ENCODE data around the gene GABRG3. TPM values are rescaled to one million over a fixed set of nuclear protein-coding genes. Genes with fewer than 3 reads are reported as not detected.

GABRG3 gene
- total and polyA plus RNA-seq, 7 donors, result under 0.01 to 0.28 (median 0.05) TPM; not detected in 3

- WGBS, 2 donors, result 38 to 53% methylated on average over 10 of the region's 10 CpGs
- Histone ChIP-seq H3K27me3 (no peaks in the 10 kb centered on the region), H3K36me3 (no peaks in the 10 kb centered on the region), H3K9me3 (no peaks in the 10 kb centered on the region), H3K4me3 (no peak overlapping the region), H3K27ac (no peak overlapping the region), H3K4me1 (no peaks in the 10 kb centered on the region)
- DNase-seq, result no peak
- intact Hi-C loops (cut with DNase I), result loop anchor here (1.0 kb wide), 1 partner anchor 128 kb away; no protein-coding TSS in a partner anchor
- TF ChIP-seq CTCF (IDR thresholded peaks at IDR 0.05) (peak in 2 of 4 experiments; percentile 31 to 40), EP300 (IDR thresholded peaks at IDR 0.05) (no peak), POLR2A (IDR thresholded peaks at IDR 0.05) (no peak)
Measured at GRCh38 chr15:27017168-27017809, 46.3 kb downstream of the GABRG3 start.

- no peak for DNase-seq
- H3K9me3 ChIP-seq, result no peaks in the 10 kb centered on the region
- H3K27me3 ChIP-seq, result no peaks in the 10 kb centered on the region
- H3K4me3 ChIP-seq, result no peak overlapping the region
- no peak for TF ChIP-seq CTCF (IDR thresholded peaks at IDR 0.05)
- no peaks in the 10 kb centered on the region for H3K4me1 ChIP-seq
- H3K36me3 ChIP-seq, result no peaks in the 10 kb centered on the region
- H3K27ac ChIP-seq, result no peak overlapping the region
- intact Hi-C loops (cut with DNase I), result no loop called here
- 70 to 79% methylated on average over 6 of the region's 6 CpGs for WGBS, 2 donors
Measured at GRCh38 chr15:27019687-27020086, 48.7 kb downstream of the GABRG3 start.

- H3K4me1 ChIP-seq, result peaks cover 0 to 5% (median 0%) of the 10 kb centered on the region in 4 donors
- WGBS, 2 donors, result 32 to 44% methylated on average over 9 of the region's 9 CpGs
- TF ChIP-seq CTCF (IDR thresholded peaks at IDR 0.05) (no peak), POLR2AphosphoS5 (IDR thresholded peaks at IDR 0.05) (no peak), POLR2A (IDR thresholded peaks at IDR 0.05) (no peak), EP300 (IDR thresholded peaks at IDR 0.05) (no peak)
- H3K27ac ChIP-seq, result no peak overlapping the region
- no peaks in the 10 kb centered on the region for H3K9me3 ChIP-seq
- intact Hi-C loops (cut with DNase I), result no loop called here
- no peak overlapping the region for H3K4me3 ChIP-seq
- no peaks in the 10 kb centered on the region for H3K27me3 ChIP-seq
- no peaks in the 10 kb centered on the region for H3K36me3 ChIP-seq
- DNase-seq, result no peak
Measured at GRCh38 chr15:27025481-27025966, 54.5 kb downstream of the GABRG3 start.

GRCh38 chr15:27027229-27027628 lies 56.2 kb downstream of the GABRG3 start:
- intact Hi-C loops (cut with DNase I), result no loop called here
- TF ChIP-seq POLR2AphosphoS5 (IDR thresholded peaks at IDR 0.05) (no peak), CTCF (IDR thresholded peaks at IDR 0.05) (no peak), POLR2A (IDR thresholded peaks at IDR 0.05) (no peak), EP300 (IDR thresholded peaks at IDR 0.05) (no peak)
- no peaks in the 10 kb centered on the region for H3K36me3 ChIP-seq
- WGBS, 2 donors, result 49 to 56% methylated on average over 6 of the region's 6 CpGs
- no peaks in the 10 kb centered on the region for H3K9me3 ChIP-seq
- H3K27me3 ChIP-seq, result no peaks in the 10 kb centered on the region
- peaks cover 0 to 5% (median 0%) of the 10 kb centered on the region in 4 donors for H3K4me1 ChIP-seq
- no peak for DNase-seq
- H3K27ac ChIP-seq, result no peak overlapping the region
- H3K4me3 ChIP-seq, result no peak overlapping the region
